ENCODE measurements around the gene KIF3B. TPM values are rescaled to one million over a fixed set of nuclear protein-coding genes. Genes with fewer than 3 reads are reported as not detected.

Gene KIF3B
- total RNA-seq, 1 experiment from 2014 or later = 52.3 TPM

DNA sequence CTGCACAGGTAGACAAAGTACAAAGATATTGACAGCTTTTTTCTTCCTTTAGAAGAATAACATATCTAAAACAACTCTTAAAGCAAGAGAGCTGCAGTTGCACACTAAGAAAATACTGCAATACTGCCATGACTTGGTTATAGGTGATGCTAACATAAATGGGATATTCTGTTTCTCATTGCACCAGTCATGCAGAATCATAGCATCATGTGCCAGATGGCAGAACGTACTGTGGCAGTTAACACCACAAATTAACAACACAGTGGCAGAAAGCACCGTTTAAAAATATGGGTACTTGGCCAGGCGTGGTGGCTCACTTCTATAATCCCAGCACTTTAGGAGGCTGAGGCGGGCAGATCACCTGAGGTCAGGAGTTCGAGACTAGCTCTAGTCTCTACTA is 88.1 kb downstream of the KIF3B start:
- ChIA-PET POLR2A (ENCODE audit: unreplicated experiment) (interaction anchor here (0.5 kb wide), 1 partner anchor 11 kb away, joined by 4 read pairs; no protein-coding TSS in a partner anchor), CTCF (no interaction called here)
- Histone ChIP-seq H3K79me2 (ENCODE audit: low read depth) (peaks cover 96% of the 10 kb centered on the region), H3K9me3 (ENCODE audit: insufficient read depth, low read depth) (no peaks in the 10 kb centered on the region), H3F3A (ENCODE audit: insufficient read depth, low read depth) (peaks cover 15% of the 10 kb centered on the region), H2AFZ (no peak overlapping the region), H3K36me3 (ENCODE audit: low read depth) (peaks cover 10% of the 10 kb centered on the region), H4K20me1 (ENCODE audit: insufficient read depth) (peaks cover 96% of the 10 kb centered on the region), H3K4me1 (replicated peaks; ENCODE audit: insufficient read depth) (peaks cover 3% of the 10 kb centered on the region), H3K4me2 (no peak overlapping the region), H3K27ac (no peak overlapping the region), H3K27me3 (ENCODE audit: insufficient read depth, low read depth) (no peaks in the 10 kb centered on the region), H3K9me2 (ENCODE audit: insufficient read depth) (no peaks in the 10 kb centered on the region), H3K4me3 (no peak overlapping the region)
- intact Hi-C loops (cut with micrococcal nuclease; ENCODE audit: unreplicated experiment) = no loop called here
- DNase-seq = no peak
- no TSS peak for BruUV-seq (replicated peaks)
- no peak for TF ChIP-seq EZH2 (IDR thresholded peaks at IDR 0.05; ENCODE audit: low read depth)
- TF ChIP-seq, protein P1, sequence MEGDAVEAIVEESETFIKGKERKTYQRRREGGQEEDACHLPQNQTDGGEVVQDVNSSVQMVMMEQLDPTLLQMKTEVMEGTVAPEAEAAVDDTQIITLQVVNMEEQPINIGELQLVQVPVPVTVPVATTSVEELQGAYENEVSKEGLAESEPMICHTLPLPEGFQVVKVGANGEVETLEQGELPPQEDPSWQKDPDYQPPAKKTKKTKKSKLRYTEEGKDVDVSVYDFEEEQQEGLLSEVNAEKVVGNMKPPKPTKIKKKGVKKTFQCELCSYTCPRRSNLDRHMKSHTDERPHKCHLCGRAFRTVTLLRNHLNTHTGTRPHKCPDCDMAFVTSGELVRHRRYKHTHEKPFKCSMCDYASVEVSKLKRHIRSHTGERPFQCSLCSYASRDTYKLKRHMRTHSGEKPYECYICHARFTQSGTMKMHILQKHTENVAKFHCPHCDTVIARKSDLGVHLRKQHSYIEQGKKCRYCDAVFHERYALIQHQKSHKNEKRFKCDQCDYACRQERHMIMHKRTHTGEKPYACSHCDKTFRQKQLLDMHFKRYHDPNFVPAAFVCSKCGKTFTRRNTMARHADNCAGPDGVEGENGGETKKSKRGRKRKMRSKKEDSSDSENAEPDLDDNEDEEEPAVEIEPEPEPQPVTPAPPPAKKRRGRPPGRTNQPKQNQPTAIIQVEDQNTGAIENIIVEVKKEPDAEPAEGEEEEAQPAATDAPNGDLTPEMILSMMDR (conservative IDR thresholded peaks at IDR 0.05) = no peak

DNA sequence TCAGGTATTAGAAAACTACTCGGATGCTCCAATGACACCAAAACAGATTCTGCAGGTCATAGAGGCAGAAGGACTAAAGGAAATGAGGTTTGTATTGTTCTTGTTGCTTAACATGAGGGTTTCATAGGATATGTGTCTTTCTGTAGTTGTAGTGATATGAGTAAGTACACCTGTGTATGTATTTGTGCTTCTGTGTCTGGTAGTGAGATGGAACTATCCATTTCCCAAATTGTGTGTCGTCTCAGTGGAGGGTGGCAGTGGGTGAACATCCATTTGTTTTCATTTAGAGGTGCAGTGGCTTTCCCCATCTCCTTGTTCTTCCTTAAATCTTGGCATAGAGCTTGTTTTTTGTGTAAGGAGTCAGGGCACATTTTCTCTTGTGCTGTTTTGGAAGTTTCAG is 88.9 kb downstream of the KIF3B start:
- peaks cover 7% of the 10 kb centered on the region for H3K36me3 ChIP-seq (ENCODE audit: low read depth)
- DNase-seq = no peak
- no peaks in the 10 kb centered on the region for H3K4me1 ChIP-seq (replicated peaks; ENCODE audit: insufficient read depth)
- H3K4me3 ChIP-seq = no peak overlapping the region
- no peaks in the 10 kb centered on the region for H3K27me3 ChIP-seq (ENCODE audit: insufficient read depth, low read depth)
- TF ChIP-seq EZH2 (IDR thresholded peaks at IDR 0.05; ENCODE audit: low read depth) = no peak
- TF ChIP-seq, protein P1 (conservative IDR thresholded peaks at IDR 0.05) = no peak
- no peaks in the 10 kb centered on the region for H3K9me2 ChIP-seq (ENCODE audit: insufficient read depth)
- H3K79me2 ChIP-seq (ENCODE audit: low read depth) = peaks cover 88% of the 10 kb centered on the region
- no peak overlapping the region for H3K4me2 ChIP-seq
- peaks cover 94% of the 10 kb centered on the region for H4K20me1 ChIP-seq (ENCODE audit: insufficient read depth)
- no peaks in the 10 kb centered on the region for H3K9me3 ChIP-seq (ENCODE audit: insufficient read depth, low read depth)
- ChIA-PET POLR2A (ENCODE audit: unreplicated experiment) (no interaction called here), CTCF (no interaction called here)
- H3F3A ChIP-seq (ENCODE audit: insufficient read depth, low read depth) = peaks cover 15% of the 10 kb centered on the region
- H2AFZ ChIP-seq = no peak overlapping the region
- intact Hi-C loops (cut with micrococcal nuclease; ENCODE audit: unreplicated experiment) = no loop called here
- no peak overlapping the region for H3K27ac ChIP-seq
- no TSS peak for BruUV-seq (replicated peaks)

DNA sequence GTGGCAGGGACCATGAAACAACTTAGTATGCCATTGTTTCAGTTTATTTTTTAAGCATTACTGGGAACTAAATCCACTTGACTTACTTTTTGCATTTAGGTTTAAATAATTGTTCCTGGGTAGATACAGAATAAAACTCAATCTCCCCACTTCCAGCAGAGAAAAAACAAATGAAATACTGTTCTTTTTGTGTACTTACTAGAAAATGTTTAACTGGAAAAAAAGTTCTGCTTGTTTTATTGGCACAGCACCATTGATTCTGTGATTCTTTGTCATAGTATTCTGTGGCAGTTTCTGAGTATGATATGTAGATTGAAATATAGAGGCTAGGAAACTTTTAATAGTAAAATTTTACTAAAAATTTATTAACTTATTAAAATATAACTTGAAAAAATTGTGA is 90.9 kb downstream of the KIF3B start:
- no peak overlapping the region for H3K27ac ChIP-seq
- intact Hi-C loops (cut with micrococcal nuclease; ENCODE audit: unreplicated experiment) = no loop called here
- TF ChIP-seq, protein P1 (conservative IDR thresholded peaks at IDR 0.05) = no peak
- no peak for TF ChIP-seq EZH2 (IDR thresholded peaks at IDR 0.05; ENCODE audit: low read depth)
- POLR2A ChIA-PET (ENCODE audit: unreplicated experiment) = no interaction called here
- peaks cover 79% of the 10 kb centered on the region for H3K79me2 ChIP-seq (ENCODE audit: low read depth)
- H3K36me3 ChIP-seq (ENCODE audit: low read depth) = peaks cover 10% of the 10 kb centered on the region
- no peak for DNase-seq
- no peaks in the 10 kb centered on the region for H3K9me3 ChIP-seq (ENCODE audit: insufficient read depth, low read depth)
- no TSS peak for BruUV-seq (replicated peaks)
- H4K20me1 ChIP-seq (ENCODE audit: insufficient read depth) = peaks cover 86% of the 10 kb centered on the region
- no peak overlapping the region for H3K4me2 ChIP-seq
- no peaks in the 10 kb centered on the region for H3K27me3 ChIP-seq (ENCODE audit: insufficient read depth, low read depth)
- H3K9me2 ChIP-seq (ENCODE audit: insufficient read depth) = no peaks in the 10 kb centered on the region
- H3K4me1 ChIP-seq (replicated peaks; ENCODE audit: insufficient read depth) = no peaks in the 10 kb centered on the region
- CTCF ChIA-PET = no interaction called here
- peaks cover 15% of the 10 kb centered on the region for H3F3A ChIP-seq (ENCODE audit: insufficient read depth, low read depth)
- H2AFZ ChIP-seq = no peak overlapping the region
- H3K4me3 ChIP-seq = no peak overlapping the region
